NOMO-1 treated with DMSO at 0.1 percent for 48 hours (cell line): ENCODE results near the gene IL17D.
"Not testable (repeated sequence)": the region's sequence is repeated elsewhere in the genome, so short reads cannot be mapped to it uniquely, and the experiment has no call there.

Source experiments
- DNase-seq: peaks from one replicate; lab custom pipeline; 2025; ENCODE audit not compliant: unreplicated experiment; lab: John Stamatoyannopoulos, UW

The IL17D gene, protein sequence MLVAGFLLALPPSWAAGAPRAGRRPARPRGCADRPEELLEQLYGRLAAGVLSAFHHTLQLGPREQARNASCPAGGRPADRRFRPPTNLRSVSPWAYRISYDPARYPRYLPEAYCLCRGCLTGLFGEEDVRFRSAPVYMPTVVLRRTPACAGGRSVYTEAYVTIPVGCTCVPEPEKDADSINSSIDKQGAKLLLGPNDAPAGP

DNA sequence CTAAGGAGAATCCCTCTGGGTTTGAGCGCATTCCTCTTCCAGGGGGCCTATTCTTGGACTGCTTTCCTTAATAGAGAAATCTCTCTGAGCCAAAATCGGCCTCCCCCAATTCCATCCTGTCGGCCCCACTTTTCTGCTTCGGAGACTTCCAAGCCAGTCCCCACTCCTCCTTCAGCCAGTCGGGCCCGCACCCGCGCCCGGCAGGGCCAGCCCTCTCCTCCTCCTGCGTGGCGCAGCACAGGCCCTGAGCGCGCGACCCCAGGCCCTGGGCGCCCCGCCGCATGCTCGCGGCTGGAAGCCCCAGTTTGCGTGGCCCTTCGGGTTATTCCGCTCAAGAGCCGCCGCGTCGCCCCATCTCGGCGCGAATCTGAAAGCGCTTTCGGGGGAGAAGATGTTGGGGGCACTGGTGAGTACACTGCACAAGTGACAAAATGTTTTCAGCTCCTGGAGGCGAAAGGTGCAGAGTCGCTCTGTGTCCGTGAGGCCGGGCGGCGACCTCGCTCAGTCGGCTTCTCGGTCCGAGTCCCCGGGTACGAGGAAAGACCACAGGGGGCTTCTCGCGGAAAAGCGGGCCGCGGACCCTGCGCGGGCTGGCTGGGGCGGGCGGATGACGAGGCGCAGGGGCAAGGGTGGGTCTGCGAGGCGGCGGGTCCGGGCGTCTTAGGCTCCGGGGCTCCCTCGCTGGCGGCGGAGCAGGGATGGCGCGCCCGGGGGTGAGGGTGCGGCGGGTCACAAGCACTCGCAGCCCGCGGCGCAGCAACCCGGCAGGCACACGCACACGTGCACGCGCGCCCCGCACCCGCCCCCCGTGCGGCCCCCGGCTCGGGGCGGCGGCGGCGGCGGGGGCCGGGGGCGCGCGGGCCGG is at the start of gene IL17D:
Gene IL17D, plus strand, starts transcription at position 785 of the 865 bp plus-strand sequence. CDS start 303 bp downstream, outside the sequence.
- DNase-seq: peak; percentile 34

- DNase-seq: no peak
These were observed 49.3 kb upstream of the IL17D start for GRCh38 chr13:20654156-20654555.

DNA sequence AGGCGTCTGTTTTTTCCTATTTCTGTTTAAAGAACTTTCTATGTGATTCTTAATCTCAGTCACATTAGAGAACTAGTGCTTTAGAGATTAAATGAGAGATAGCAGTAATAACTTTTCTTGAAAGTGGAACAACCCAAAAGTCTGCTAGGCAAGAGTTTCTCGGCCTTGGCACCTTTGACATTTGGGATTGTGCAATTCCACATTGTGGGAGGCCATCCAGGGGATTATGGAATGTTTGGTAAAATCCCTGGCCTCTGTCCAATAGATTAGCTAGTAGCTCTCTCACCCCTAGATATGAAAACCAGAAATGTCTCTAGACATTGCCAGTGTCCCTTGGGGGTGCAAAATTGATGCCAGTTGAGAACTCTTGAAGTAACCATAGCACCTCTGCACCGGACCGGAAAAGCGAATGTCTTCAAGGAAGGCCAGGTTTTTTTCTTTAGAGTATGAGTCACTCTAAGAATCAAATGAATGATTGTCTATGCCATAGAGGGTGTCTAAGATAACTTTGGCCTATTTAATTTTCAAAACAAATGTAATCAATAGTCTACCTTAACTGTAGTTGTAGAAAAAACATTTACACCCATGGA is 45.0 kb upstream of the IL17D start:
- no peak for DNase-seq

DNA sequence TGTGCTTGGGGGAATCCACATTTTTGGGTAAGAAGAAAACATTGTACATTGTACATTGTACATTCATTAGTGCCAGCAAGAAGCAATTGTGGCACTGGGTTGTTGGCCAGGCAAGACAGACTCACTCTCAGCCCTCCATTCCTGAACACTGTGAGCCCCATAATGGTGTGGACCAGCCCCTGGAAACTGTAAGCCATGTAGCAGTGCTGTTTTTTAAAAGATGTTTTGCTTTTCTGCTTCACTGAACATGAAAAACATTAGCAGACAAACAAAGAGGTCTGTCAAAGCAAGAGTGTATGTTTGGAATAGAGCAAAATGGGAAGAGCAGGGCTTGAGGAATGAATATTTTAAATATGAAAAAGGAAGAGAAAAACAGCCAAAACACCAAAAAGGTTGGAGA is 39.1 kb upstream of the IL17D start:
- no peak for DNase-seq

- no peak for DNase-seq
These were observed 36.6 kb upstream of the IL17D start for GRCh38 chr13:20666948-20667347.

DNA sequence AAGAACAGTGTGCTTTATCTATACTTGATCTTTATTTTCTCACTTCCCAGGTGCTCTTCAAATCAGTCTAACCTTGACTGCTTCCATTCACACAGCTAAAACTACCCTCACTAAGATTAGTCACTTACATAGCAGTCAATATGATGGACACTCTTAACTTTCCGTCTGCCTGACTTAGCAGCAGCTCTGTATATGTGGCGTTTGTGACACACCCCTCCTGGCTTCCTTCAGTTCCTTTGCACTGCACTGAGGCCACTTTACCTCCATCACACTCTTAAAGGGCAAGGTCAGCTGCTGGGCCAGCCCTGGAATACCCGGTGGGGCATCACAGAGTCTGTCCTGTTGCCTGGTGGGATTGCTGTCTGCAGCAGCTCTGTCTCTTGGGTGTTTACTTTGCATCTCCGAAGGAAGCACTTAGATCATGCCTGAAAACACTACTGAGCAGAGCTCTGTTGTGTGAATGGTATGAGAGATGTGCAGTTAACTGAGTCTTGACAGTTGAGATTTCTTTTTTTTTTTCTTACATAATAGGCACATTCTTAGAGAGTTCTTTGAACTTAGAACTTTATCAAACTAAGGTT is 35.6 kb upstream of the IL17D start:
- DNase-seq: no peak

- DNase-seq: no peak
These were observed 34.3 kb upstream of the IL17D start for GRCh38 chr13:20669162-20669561.

GRCh38 chr13:20671789-20672188 is 31.7 kb upstream of the IL17D start:
- DNase-seq: no peak

- DNase-seq: no peak
These were observed 30.7 kb upstream of the IL17D start for GRCh38 chr13:20672772-20673171.

DNA sequence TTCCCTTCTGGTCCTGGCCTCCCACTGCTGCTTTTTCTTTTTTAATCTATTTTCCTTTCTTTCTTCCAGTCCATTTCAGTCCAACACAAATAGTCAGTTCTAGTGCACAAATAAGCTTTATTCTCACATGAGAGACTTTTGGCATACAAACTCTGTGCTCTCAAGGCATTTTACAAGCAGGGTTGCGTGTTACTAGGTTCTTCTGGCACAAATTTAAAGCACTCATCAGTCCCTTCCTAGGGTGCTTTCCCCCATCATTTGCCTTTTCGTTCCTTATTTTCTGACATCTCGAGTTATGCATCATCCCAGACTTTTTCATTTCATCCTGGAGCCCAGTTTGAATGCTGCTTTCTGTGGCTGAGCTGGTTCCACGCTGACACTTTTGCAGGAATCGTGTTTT is 29.8 kb upstream of the IL17D start:
- no peak for DNase-seq

GRCh38 chr13:20676213-20676612 is 27.3 kb upstream of the IL17D start:
- no peak for DNase-seq

DNA sequence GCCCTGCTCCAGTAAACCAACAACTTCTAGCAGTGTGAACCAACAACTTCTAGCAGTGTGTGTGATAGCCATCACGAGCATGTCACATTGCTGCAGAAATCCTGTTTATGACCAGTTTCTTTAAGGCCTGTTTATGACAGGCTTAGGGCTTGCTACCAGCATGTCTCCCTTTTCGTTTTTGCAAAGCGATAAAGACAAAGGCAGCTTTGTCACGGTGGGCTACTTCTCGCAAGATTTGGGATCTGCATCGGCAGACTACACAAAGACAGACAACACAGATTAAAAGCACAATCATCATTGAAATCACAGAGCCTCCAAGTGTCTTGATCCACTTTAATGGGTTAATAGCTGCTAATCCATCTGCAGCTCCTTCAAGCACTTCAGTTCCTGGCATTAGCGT is 24.9 kb upstream of the IL17D start:
- DNase-seq: not testable (repeated sequence)

DNA sequence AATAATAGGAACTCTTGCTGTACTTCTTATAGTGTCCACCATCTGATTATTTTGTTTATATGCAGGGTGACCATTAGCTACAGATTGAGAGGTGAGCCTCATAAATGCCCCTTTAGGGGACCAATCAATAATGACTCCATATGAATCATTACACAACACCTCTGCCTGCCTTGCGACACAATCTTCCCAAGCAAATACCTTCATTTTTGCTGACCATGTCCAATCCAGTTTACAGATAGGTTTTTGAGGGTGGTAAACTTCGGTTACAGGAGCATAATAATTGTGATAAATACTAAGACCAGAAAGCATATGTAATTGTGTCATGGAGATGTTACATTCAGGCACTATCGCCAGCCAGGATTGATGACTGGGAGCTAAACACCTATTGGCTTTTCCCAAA is 23.6 kb upstream of the IL17D start:
- DNase-seq: no peak

DNA sequence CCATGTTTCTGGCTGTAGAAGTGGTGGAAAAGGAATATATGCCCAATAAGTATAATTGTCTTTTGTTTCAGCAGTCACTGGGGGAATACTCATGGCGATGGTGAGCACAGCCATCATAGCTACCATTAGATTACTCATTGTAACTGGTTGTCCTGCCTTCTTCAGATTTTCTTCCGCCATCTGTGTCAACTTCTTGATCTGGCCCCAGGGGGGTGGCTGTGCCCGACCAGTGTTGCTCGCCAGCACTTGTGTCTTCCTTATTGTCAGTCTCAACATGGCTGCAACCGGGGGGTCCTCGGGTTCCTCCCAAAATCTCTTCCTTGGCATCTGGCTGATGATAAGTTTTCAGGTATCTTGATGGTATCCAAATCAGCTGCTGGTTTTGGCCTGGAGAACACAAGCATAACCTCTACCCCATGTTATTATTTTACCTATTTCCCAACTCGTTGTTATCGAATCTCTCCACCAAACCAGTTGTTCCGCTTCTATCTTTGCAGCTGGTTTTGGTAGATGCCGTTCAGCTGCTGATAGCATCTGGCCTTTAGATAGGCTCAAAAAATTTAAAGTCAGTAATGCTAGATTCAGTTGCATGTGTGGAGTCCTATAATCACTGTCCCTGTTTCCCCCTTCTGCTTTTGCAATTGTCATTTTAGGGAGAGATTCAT is 23.0 kb upstream of the IL17D start:
- DNase-seq: no peak

DNA sequence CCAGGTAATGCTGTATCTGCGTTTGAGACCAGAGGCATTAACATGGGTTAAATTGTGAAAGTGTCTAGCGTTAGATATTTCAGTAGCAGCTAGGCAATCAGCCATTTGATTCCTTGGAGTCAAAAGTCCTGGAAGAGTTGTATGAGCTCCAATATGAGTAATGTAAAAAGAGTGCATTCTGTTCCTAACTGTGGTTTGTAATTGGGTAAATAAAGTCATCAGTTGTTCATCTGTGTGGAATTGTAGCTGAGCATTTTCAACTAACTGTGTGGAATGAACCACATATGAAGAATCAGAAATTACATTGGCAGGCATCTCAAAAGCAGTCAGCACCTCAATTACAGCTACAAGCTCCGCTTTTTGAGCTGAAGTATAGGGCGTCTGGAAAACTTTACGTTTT is 22.0 kb upstream of the IL17D start:
- not testable (repeated sequence) for DNase-seq

- no peak for DNase-seq
These were observed 21.4 kb upstream of the IL17D start for GRCh38 chr13:20682061-20682460.

DNA sequence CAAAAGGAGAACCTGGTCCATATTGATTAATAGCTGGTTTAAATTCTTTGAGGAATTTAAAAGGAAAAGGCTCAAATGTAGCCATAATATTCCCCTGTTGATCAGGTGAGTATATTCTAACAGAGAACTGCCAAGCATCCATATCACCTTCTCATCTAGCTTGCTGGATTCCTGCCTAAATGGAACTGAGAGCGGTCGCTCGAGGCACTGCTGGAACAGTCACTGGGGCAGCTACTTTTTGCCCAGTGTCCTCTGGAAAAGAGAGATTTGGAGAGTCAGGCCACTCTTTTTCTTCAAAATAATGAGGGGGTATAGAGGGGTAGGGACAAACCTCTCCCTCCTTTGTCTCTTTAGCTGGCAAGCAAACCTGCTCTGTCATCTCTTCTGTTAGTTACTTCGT is 19.5 kb upstream of the IL17D start:
- DNase-seq: no peak

DNA sequence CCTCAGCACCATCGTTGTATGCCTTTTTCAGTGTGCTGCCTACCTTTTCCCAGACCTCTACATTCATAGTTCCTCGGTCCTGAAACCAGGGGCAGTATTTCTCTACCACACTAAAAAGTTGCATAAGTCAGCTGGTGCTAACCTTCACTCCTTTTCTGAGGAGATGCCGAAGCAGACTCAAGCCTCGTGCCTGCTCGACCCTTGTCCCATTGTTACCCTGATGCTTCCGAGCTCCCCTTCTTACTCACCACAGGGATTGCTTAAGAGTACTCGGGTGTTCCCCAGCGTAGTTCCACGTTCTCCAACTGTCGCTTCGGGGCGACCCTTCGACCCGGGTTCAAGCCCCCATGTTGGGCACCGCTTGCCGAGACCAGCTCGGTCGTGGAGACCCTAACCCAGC is 19.0 kb upstream of the IL17D start:
- no peak for DNase-seq

DNA sequence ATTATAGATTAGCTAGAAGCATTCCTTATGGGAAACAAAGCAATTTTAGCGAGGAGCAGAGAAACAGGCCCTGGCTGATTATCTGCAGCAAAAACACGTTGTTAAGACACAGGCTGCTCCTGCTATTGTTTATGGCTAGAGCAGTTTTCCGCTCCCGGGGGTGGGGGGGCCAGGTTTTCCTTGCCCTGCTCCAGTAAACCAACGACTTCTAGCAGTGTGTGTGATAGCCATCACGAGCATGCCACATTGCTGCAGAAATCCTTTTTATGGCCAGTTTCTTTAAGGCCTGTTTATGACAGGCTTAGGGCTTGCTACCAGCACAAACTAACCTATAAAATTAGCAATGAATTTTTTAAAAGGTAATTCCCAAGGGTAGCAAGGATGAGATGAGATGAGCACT is 18.4 kb upstream of the IL17D start:
- no peak for DNase-seq

- no peak for DNase-seq
These were observed 17.3 kb upstream of the IL17D start for GRCh38 chr13:20686167-20686566.

- DNase-seq: no peak
These were observed 16.5 kb upstream of the IL17D start for GRCh38 chr13:20686863-20687579.
